Breast epithelium (tissue), 3 donors: Measurements from ENCODE around the gene CEP128.

Experiments used
- CTCF ChIP-seq, 3 donors: fragments of 450-650 bp; IDR thresholded peaks; one replicate each; pipeline ENCODE4 v1.5.1; 2016 to 2017; ENCODE audit warnings: antibody characterized with exemption in 3 of 3, mild to moderate bottlenecking in 3 of 3, moderate library complexity in 3 of 3
- POLR2AphosphoS5 ChIP-seq, 3 donors: sonication (generic); formaldehyde crosslinking; IDR thresholded peaks; one replicate each; pipeline ENCODE4 v1.6.1; 2017; ENCODE audit warnings: antibody characterized with exemption in 3 of 3

GRCh38 chr14:80664576-80664975, 277.0 kb downstream of the CEP128 start:
- no peak for TF ChIP-seq CTCF (IDR thresholded peaks at IDR 0.05)
- no peak for TF ChIP-seq POLR2AphosphoS5 (IDR thresholded peaks at IDR 0.05)
